NCI-H345 treated with DMSO at 0.1 percent for 48 hours (cell line): Measurements from ENCODE around the gene DIRAS3.
"Not testable (repeated sequence)": the region's sequence is repeated elsewhere in the genome, so short reads cannot be mapped to it uniquely, and the experiment has no call there.

Experiments used
- DNase-seq: peaks from one replicate; lab custom pipeline; 2025; ENCODE audit not compliant: unreplicated experiment; lab: John Stamatoyannopoulos, UW

The DIRAS3 gene

GRCh38 chr1:68024635-68025338 lies 25.6 kb downstream of the DIRAS3 start:
- DNase-seq, result no peak

DNA sequence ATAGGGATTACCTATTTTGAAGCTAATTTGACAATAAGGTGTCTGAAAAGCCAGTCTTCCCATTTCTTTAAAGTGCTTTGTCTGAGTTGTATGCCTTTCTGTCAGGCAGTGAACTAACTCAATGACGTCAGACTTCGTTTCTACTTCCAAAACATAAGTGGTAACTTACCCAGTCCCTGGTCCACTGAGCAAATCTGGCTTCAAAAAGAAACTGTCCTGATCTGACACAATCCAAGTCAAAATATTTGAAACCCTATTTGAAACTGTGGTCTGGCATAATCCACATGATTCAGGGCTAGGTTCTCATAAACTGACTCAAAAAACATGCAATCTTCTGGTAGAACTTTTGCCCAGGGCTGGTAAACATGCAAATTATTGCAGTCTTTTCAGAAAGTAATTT lies 34.0 kb downstream of the DIRAS3 start:
- no peak for DNase-seq

GRCh38 chr1:68015971-68016370 lies 34.5 kb downstream of the DIRAS3 start:
- DNase-seq, result no peak

- no peak for DNase-seq
Observed at GRCh38 chr1:68015369-68015768, 35.1 kb downstream of the DIRAS3 start.

GRCh38 chr1:68013351-68013750 lies 37.1 kb downstream of the DIRAS3 start:
- no peak for DNase-seq

DNA sequence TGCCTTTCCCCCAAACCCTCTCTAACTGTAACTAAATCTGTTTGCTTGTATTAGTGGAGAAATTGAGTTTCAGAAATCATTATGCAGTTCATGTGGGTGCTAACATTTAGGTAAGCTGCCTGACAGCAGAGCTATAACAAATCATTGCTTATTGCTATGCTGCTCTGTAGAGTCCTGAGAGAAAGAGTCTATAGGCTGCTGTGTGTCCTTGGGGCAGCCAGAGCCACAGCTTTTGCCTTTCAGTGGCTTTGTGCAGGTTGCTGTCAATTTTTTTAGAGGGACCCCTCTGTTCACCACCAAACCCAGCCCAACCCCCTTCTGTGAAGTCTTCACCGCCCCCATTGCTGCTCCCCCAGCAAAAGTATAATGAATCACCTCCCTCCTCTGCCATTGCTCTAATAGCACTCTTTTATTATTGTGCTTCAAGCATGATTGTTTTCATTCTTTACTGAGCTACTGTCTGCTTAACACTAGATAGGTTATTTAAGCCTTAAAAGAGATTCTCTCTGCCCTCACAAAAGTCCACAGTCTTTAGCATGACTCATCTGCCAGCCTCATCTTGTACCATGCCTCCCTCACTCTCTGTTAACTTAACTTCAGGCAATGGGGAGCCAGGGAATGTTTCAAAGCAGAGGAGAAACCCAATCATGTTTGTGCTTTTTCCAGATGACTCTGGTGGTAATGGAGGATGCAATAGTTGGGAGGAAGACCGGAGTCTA lies 38.6 kb downstream of the DIRAS3 start:
- no peak for DNase-seq

GRCh38 chr1:68010543-68010942 lies 39.9 kb downstream of the DIRAS3 start:
- DNase-seq, result no peak

- peak; percentile 16 for DNase-seq
Observed at GRCh38 chr1:68010090-68010489, 40.3 kb downstream of the DIRAS3 start.

DNA sequence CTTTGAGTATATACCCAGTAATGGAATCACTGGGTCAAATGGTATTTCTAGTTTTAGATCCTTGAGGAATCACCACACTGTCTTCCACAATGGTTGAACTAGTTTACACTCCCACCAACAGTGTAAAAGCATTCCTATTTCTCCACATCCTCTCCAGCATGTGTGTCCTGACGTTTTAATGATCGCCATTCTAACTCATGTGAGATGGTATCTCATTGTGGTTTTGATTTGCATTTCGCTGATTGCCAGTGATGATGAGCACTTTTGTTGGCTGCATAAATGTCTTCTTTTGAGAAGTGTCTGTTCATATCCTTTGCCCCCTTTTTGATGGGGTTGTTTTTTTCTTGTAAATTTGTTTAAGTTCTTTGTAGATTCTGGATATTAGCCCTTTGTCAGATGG lies 46.8 kb downstream of the DIRAS3 start:
- not testable (repeated sequence) for DNase-seq

GRCh38 chr1:68000191-68000590 lies 50.2 kb downstream of the DIRAS3 start:
- no peak for DNase-seq

DNA sequence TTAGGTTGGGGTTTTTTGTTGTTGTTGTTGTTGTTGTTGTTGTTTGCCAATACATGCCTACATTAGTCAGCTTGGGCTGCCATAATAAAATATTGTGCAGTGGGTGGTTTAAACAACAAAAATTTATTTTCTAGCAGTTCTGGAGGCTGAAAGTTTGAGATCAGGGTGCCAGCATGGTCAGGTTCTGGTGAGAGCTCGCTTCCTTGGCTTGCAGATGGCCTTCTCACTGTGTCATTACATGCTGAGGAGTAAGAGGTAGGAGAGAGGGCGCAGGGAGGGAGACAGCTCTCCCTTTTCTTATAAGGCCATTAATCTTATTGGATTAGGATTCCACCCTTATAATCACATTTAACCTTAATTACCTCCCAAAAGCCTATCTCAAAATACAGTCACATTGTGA lies 52.7 kb downstream of the DIRAS3 start:
- no peak for DNase-seq
